Muscle of leg (tissue), 11 donors: Measurements from ENCODE around the gene SH3D21. TPM values are rescaled to one million over a fixed set of nuclear protein-coding genes. Genes with fewer than 3 reads are reported as not detected.

ENCODE experiments used
- DNase-seq: peaks from one replicate; pipeline ENCODE4 v3.0.0; 2013
- H3K27ac ChIP-seq: one replicate; pipeline ENCODE4 v1.5.1; 2013; ENCODE audit warnings: mild to moderate bottlenecking, low read length, control low read depth
- H3K27me3 ChIP-seq: one replicate; pipeline ENCODE4 v1.6.1; 2013; ENCODE audit warnings: low read length; ENCODE audit not compliant: control insufficient read depth, insufficient read depth
- H3K36me3 ChIP-seq: one replicate; pipeline ENCODE4 v1.6.1; 2013; ENCODE audit warnings: low read length; ENCODE audit not compliant: control insufficient read depth, insufficient read depth
- H3K4me1 ChIP-seq: one replicate; pipeline ENCODE4 v1.6.1; 2013; ENCODE audit warnings: low read length; ENCODE audit not compliant: control insufficient read depth, insufficient read depth
- H3K4me3 ChIP-seq: one replicate; pipeline ENCODE4 v1.5.1; 2013; ENCODE audit warnings: low read length, control low read depth
- H3K9me3 ChIP-seq: replicated peaks from 2 replicates; pipeline ENCODE4 v1.6.1; 2013; ENCODE audit warnings: low read depth, low read length; ENCODE audit not compliant: control insufficient read depth
- WGBS: methylation state at CpG from one replicate; pipeline ENCODE4 v1.1.5; 2013; ENCODE audit warnings: missing lambda C conversion rate; ENCODE audit not compliant: insufficient coverage; 5-methylcytosine and 5-hydroxymethylcytosine counted together
- polyA plus RNA-seq, 8 donors: library from polyadenylated mRNA; unstranded; fragments of 120-200 nt; gene quantifications; one replicate each; pipeline versions ENCODE4 v1.2.1 to v1.2.3, GENCODE V29; 2013; ENCODE audit warnings: inconsistent platforms in 1 of 8, low replicate concordance in 1 of 8; ENCODE audit not compliant: insufficient read length in 8 of 8, insufficient read depth in 1 of 8
- total RNA-seq: library from RNA; stranded (reverse); fragments of 120-200 nt; gene quantifications from one replicate; pipeline ENCODE4 v1.2.4, GENCODE V29; 2013

The SH3D21 gene
- total and polyA plus RNA-seq, 9 donors, result 2.3 to 5.9 (median 3.3) TPM

- Histone ChIP-seq H3K4me1 (peaks cover 35% of the 10 kb centered on the region), H3K27ac (no peak overlapping the region), H3K9me3 (no peaks in the 10 kb centered on the region), H3K36me3 (peaks cover 69% of the 10 kb centered on the region), H3K4me3 (no peak overlapping the region), H3K27me3 (no peaks in the 10 kb centered on the region)
- 96% methylated on average over 4 of the region's 11 CpGs for WGBS
- DNase-seq, result no peak
These were observed 48.3 kb downstream of the SH3D21 start for GRCh38 chr1:36354486-36354885.

DNA sequence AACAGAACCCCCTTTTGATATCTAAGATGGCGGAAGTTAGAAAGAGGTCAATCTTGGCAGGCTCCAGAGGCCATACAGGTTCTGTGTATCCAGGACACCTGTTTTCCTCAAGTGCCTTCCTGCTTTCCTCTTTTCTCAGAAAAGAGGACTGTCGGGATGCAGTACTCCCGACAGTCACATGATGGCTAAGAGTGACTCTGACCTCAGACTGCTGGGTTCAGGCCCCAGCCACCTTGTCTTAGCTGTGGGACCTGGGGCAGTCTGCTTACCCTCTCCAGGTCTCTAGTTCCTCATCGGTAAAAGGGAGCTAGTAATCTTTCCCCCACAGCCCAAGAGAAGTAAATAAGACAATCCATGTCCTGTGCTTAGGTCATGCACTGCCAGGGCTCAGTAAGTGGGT lies 49.6 kb downstream of the SH3D21 start:
- no peak for DNase-seq
- H3K36me3 ChIP-seq, result peaks cover 73% of the 10 kb centered on the region
- WGBS, result 82% methylated on average over 4 of the region's 4 CpGs

GRCh38 chr1:36358514-36359084 lies 52.4 kb downstream of the SH3D21 start:
- H3K27me3 ChIP-seq, result no peaks in the 10 kb centered on the region
- H3K4me3 ChIP-seq, result no peak overlapping the region
- H3K36me3 ChIP-seq, result peaks cover 82% of the 10 kb centered on the region
- 81% methylated on average over 8 of the region's 13 CpGs for WGBS
- no peak for DNase-seq
- peaks cover 8% of the 10 kb centered on the region for H3K4me1 ChIP-seq
- no peaks in the 10 kb centered on the region for H3K9me3 ChIP-seq
- no peak overlapping the region for H3K27ac ChIP-seq

More for the DNA sequence above, 49.6 kb downstream of the SH3D21 start:
- H3K27me3 ChIP-seq, result no peaks in the 10 kb centered on the region
- no peaks in the 10 kb centered on the region for H3K9me3 ChIP-seq
- H3K27ac ChIP-seq, result no peak overlapping the region
- H3K4me3 ChIP-seq, result no peak overlapping the region
- H3K4me1 ChIP-seq, result peaks cover 29% of the 10 kb centered on the region

GRCh38 chr1:36359383-36359782 lies 53.2 kb downstream of the SH3D21 start:
- Histone ChIP-seq H3K27ac (no peak overlapping the region), H3K27me3 (no peaks in the 10 kb centered on the region), H3K36me3 (peaks cover 74% of the 10 kb centered on the region), H3K9me3 (no peaks in the 10 kb centered on the region), H3K4me3 (no peak overlapping the region), H3K4me1 (peaks cover 8% of the 10 kb centered on the region)
- DNase-seq, result no peak
- whole genome bisulfite sequencing, result 92% methylated on average over 5 of the region's 5 CpGs

- Histone ChIP-seq H3K27me3 (no peaks in the 10 kb centered on the region), H3K4me3 (no peak overlapping the region), H3K27ac (no peak overlapping the region), H3K4me1 (peaks cover 9% of the 10 kb centered on the region), H3K36me3 (peaks cover 67% of the 10 kb centered on the region), H3K9me3 (no peaks in the 10 kb centered on the region)
- WGBS, result 65% methylated on average over 2 of the region's 6 CpGs
- DNase-seq, result no peak
These were observed 53.9 kb downstream of the SH3D21 start for GRCh38 chr1:36359911-36360550.

DNA sequence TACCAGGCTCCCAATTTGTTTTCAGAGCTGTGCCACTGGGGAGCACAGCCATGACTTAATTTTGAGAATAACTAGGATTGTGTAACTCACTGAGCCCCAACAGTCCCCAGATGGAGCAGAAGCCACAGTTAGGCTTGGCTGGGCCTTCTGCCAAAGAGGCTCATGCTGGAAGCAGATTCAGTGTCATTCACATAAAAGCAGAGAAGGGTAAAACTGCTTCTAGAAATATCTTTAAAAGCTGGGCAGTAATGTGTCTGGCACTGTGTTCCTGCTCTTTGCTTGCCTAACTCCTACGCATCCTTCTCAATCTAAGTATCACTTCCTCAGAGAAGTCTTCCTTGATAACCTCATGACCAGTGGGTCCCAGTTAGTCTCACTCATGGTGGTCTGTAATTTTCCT lies 59.2 kb downstream of the SH3D21 start:
- no peak overlapping the region for H3K4me3 ChIP-seq
- peak overlapping the region; percentile 76 for H3K27ac ChIP-seq
- H3K9me3 ChIP-seq, result no peaks in the 10 kb centered on the region
- H3K36me3 ChIP-seq, result peaks cover 35% of the 10 kb centered on the region
- no CpG with 5 or more reads among the region's 1 CpG for WGBS
- no peaks in the 10 kb centered on the region for H3K27me3 ChIP-seq
- H3K4me1 ChIP-seq, result peaks cover 27% of the 10 kb centered on the region
- peak; percentile 62 for DNase-seq

DNA sequence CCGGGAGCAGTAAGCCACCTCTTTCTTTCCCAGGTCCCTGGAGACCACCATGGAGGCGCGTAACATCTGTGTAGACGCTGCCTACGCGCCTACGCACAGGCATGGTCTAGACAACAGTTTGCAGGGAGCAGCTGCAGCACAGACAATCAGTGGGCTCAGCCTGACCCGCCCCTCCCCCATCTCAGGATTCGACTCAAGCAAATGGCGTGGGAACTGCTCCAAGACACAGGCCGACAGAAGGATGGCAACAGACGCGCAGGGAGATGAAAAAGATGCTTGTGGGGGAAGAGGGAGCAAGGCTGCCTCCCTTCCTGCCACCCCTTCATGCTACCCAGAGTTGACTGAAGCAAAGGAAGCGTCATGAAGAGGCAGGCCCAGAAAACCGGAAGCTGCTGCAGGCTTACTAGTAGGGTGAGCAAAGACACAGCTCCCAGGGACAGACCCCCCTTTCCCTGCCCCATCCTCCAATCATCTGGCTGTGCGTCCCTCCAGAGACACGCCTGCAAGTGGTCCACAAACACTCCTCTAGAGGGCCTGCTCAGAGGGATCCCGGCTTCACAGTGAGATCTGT lies 60.0 kb downstream of the SH3D21 start:
- H3K27ac ChIP-seq, result peak overlapping the region; percentile 76
- WGBS, result 14% methylated on average over 15 of the region's 18 CpGs
- no peak overlapping the region for H3K4me3 ChIP-seq
- no peaks in the 10 kb centered on the region for H3K27me3 ChIP-seq
- H3K9me3 ChIP-seq, result no peaks in the 10 kb centered on the region
- peak; percentile 83 for DNase-seq
- H3K4me1 ChIP-seq, result peaks cover 27% of the 10 kb centered on the region
- peaks cover 29% of the 10 kb centered on the region for H3K36me3 ChIP-seq

- H3K4me1 ChIP-seq, result peaks cover 27% of the 10 kb centered on the region
- DNase-seq, result no peak
- H3K36me3 ChIP-seq, result peaks cover 22% of the 10 kb centered on the region
- WGBS, result 84% methylated on average over 3 of the region's 5 CpGs
- no peaks in the 10 kb centered on the region for H3K9me3 ChIP-seq
- H3K27me3 ChIP-seq, result no peaks in the 10 kb centered on the region
- no peak overlapping the region for H3K4me3 ChIP-seq
- no peak overlapping the region for H3K27ac ChIP-seq
These were observed 60.9 kb downstream of the SH3D21 start for GRCh38 chr1:36367066-36367465.

- H3K4me1 ChIP-seq, result peaks cover 32% of the 10 kb centered on the region
- no CpG with 5 or more reads among the region's 4 CpGs for WGBS
- H3K4me3 ChIP-seq, result no peak overlapping the region
- no peak overlapping the region for H3K27ac ChIP-seq
- no peaks in the 10 kb centered on the region for H3K9me3 ChIP-seq
- peaks cover 15% of the 10 kb centered on the region for H3K36me3 ChIP-seq
- no peaks in the 10 kb centered on the region for H3K27me3 ChIP-seq
- no peak for DNase-seq
These were observed 61.6 kb downstream of the SH3D21 start for GRCh38 chr1:36367798-36368197.

DNA sequence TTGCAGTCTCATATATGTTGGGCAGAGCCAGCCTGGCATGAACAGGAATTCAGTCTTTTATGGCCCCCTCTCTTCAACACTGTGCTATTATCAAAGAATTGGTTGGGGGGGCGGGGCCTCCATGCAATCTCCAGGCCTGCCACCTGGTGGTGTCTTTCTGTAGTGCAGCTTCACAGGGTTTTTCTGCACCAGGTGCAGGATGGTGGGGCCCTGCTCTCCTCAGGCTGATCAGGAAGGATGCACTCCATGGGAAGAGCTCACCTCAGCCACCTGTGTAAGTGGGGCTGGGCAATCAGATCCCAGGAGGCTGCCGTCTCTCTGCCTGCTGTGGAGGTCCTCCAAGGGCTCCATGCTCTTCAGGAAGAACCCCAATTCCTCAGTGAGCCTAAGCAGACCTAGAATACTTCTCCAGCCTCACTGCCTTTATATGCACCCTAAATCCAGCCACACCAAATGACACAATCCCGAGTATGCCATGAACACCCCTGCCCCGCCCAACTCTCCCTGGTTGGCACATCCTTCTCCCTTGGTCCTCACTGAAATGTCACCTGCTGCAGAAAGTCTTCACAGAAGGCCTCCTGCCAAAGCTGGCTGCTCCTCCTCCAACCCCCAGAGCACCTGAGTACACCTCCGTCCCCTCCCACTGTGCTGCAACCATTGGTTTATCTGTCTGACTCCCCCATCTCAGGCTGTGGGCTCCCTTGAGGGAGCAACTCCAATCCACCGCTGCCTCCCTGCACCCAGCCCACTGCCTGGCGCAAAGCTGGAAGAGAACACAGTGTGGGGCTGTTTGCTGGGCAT lies 63.1 kb downstream of the SH3D21 start:
- Histone ChIP-seq H3K4me3 (no peak overlapping the region), H3K36me3 (peaks cover 12% of the 10 kb centered on the region), H3K4me1 (peaks cover 47% of the 10 kb centered on the region), H3K9me3 (no peaks in the 10 kb centered on the region), H3K27ac (no peak overlapping the region), H3K27me3 (no peaks in the 10 kb centered on the region)
- 78% methylated on average over 6 of the region's 7 CpGs for WGBS
- peak; percentile 80 for DNase-seq
